ENCODE measurements around the gene PTPRN2.

Gene PTPRN2

DNA sequence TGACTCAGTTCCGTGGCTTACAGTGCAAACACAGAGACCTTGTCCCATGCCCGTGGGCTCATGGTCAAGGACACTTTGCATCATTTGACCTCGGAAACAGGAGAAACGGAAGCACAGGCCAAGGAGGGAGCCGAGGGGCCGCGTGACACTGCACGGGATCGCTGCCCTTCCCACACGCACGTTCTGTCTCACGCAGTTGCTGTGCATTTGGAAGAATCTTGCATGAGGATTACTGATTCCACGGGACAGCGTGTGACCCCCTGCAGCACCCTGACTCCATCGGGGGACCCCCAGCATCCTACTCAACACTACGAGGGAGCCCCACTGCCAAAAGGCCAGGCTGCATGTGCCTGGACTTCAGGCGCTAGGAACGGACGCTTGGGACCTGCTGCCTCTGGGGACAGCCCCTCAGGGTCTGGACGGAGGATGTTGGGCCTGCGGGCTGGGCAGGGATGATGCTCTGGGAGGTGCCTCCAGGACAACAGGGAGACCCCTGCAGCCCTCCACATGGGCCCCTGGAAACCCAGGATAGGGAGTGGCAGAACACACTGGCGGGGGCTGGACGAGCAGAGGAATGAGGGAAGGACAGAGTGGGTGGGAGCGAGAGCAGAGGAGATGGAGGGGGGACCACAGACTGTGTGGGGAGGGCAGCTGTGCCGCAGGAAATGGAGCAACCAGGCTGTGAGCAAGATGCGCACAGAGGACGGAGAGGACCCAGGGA, 1028.6 kb downstream of the PTPRN2 start:
- no peak for DNase-seq

DNA sequence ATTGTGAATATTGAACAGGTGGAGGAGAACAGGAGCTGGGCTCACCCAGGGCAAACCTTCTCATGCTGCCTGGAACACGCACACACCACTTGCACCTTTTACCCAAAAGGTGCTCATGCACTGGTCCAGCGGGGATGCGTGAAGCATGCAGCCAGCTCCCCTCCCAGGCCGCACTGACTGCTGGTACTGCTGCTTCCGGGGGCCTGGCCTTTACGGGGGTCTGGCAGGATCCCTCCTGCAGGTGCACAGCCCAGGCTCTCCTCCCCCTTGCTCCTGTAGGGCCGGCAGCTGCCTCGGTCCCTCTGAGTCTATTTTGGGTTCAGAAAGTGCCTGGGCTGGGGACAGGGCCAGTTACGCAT, 1029.1 kb downstream of the PTPRN2 start:
- no peak for DNase-seq

DNA sequence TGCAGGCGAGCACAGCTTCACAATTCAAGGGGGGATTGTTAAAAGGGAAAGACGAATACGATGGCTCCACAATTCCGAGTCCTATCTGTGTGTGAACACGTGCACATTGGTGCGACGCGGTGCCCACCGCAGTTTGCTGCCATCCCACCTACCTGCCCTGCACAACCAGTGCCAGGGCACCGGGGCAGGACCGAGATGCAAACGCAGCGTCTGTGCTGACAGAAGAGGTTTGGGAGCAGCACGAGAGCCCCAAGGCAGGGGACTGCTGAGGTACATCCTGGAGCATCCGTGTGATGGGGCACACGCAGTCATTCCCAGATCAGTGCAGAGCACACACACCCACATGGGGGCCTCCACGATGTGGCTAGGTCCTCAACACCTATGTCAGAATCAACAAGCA, 1029.6 kb downstream of the PTPRN2 start:
- no peak for DNase-seq

DNA sequence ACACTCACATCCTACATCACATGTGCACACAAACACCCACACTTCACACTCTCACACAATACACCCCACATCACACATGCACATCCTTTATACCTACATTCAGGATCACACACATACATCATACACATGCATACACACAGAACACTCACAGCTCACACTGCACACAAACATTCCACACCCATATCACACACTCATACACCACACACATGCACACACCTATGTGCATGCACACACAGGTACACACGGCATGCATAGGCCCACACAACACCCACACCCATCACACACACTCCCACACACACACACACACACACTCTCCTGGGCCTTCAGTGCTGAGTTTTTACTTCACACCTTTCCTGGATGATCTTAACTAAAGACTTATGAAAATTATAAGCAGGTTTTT, 1030.4 kb downstream of the PTPRN2 start:
- DNase-seq = no peak

DNA sequence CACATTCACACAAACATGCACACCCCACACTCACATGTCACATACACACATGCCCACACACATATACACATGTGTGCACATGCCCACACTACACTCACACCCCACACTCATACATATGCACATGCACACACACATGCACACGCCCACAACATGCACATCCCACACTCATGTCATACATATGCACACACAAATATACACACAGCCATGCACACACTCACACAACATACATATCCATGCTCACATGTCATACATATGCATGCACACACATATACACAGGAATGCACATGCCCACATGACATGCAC, 1031.0 kb downstream of the PTPRN2 start:
- DNase-seq = no peak

DNA sequence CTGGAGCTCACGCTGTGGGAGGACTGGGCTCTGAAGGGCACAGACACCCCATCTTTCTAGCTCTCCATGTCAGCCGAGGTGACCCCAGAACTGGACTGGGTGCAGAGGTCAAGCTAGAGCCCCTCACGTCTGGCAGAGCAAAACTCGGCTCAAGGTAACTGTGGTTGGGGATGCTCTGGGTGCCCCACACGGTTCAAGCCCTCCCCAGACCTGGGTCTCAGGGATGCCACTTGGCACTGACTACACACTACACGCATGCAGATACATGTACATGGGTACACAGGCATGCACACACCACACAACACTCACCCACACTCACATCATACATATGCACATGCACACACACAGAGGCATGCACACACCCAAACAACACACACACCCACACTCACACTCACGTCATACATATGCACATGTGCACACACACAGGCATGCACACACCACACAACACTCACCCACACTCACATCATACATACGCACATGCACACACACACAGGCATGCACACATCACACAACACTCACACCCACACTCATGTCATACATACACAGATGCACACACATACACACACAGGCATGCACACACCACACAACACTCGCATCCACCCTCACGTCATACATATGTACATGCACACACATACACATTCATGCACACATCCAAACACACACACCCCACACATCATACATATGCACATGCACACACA, 1031.5 kb downstream of the PTPRN2 start:
- DNase-seq = no peak

DNA sequence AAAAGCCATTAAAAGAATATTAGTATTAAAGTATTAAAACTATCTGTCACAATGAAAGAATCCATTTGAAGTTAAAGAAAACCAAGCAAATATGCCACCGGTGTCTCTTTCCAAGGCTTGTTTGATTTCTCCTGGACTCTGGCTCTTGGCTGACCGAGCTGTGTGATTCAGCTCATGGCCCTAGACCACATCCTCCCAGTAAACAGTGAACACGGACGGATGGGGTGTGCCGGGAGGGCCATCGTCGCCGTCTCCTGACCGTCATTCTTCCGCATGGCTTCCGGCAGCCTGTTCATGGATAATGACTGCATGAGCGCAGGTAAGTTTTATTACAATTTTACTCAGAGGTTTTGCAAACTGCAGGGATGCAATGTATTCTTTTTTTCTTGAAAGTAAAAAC, 1032.3 kb downstream of the PTPRN2 start:
- DNase-seq = no peak

DNA sequence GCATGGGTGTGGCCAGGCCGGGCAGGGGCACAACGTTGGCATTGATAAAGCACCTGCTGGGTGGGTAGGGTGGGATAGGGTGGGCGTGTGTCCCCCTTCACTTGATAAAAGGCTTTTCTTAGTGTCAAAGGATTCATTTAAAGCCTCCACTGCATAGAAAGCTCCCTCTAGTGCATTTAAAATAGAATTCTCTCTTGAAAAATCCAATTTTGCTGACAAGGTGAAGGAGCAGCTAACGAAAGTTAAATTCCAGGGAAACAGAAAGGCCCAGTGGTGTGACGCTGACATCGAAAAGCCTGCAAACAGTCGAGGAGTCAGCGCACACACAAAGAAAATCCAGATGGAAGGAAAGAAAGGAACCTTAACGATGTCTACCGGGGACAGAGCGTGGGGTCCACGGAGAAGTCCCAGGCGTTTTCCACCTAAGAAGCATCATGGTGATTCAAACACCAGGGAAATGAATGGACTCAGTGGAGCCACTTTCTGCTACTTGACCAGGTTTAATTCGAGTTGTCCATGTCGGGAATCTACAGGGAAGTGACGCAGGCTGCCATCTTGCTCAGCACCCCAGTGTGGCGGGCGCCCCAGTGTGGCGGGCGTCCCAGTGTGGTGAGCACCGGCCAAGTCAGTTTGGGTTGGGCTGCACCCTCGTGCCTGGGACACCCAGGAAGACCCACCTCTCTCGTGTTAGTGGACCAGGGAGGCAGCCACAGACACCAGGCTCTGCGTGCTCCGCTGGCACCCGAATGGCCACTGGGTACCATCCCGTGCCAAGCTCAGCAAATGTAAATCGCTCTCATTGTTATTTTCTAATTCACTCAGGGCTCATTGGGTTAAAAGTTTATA, 1033.0 kb downstream of the PTPRN2 start:
- DNase-seq = no peak

DNA sequence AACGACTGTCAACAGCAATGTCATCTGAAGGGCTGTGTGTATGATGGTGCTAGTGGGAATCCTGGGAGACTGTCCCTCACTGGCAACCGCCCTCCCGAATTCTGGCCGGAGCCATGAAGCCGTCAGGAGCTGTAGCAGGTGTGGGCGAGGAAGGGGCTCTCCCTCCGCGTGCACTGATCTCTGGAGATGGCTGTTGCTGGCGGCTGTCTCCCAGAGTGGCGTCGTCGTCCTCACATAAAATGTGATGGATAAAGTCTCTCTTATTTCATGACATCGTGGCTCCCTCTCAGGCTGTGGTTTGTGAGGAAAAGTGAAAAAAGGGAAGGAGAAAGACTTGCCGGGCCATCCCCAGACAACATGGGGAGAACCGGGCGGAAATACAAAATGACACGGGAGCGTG, 1034.4 kb downstream of the PTPRN2 start:
- no peak for DNase-seq

DNA sequence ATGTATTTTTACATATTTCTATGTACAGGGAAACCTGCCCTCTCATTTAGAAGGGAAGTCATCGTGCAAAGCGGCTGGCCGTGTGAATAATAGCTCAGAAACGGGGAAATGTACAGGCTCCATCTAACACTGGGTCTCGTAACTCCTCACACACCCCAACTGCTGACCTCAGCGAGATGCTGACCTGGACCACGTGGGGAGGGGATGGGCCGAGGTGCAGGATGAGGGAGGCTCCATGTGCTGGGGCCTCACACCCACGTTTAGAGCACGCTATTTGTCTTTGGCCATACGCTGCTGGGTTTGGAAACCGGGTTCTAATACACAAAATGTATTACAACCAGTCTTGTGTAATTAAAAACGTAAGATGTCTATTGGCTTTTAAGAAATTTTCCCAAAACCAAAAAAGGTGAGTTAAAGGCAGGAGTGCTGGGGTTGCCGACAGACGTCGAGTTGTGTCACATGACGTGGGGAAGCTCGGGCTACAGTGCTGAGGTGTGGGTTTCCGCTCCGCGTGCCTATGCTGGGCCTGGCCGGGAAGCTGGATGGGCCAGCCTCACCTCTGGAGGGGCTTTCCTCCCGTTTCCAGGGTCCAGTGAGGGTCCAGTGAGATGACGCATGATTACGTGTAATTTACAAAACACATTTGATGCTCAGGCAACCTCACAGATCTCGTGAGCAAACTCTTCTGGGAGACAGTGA, 1035.2 kb downstream of the PTPRN2 start:
- no peak for DNase-seq

DNA sequence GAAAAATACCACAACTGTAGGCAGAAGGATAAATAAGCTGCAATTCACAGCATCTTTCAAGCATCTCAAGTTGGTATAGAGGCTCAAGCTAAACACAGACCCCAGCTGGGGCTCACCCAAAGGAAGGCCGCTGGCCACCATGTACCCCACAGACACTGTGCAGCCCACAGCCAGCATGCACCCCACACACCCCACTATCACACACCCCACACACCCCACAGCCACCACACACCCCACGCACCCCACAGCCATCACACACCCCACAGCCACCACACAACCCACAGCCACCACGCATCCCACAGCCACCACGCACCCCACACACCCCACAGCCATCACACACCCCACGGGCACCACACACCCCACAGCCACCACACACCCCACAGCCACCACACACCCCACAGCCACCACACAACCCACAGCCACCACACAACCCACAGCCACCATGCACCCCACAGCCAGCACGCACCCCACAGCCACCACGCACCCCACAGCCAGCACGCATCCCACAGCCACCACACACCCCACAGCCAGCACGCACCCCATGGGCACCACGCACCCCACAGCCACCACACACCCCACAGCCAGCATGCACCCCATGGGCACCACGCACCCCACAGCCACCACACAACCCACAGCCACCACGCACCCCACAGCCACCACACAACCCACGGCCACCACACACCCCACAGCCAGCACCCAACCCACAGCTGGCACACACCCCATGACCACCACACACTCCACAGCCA, 1036.1 kb downstream of the PTPRN2 start:
- DNase-seq = no peak

DNA sequence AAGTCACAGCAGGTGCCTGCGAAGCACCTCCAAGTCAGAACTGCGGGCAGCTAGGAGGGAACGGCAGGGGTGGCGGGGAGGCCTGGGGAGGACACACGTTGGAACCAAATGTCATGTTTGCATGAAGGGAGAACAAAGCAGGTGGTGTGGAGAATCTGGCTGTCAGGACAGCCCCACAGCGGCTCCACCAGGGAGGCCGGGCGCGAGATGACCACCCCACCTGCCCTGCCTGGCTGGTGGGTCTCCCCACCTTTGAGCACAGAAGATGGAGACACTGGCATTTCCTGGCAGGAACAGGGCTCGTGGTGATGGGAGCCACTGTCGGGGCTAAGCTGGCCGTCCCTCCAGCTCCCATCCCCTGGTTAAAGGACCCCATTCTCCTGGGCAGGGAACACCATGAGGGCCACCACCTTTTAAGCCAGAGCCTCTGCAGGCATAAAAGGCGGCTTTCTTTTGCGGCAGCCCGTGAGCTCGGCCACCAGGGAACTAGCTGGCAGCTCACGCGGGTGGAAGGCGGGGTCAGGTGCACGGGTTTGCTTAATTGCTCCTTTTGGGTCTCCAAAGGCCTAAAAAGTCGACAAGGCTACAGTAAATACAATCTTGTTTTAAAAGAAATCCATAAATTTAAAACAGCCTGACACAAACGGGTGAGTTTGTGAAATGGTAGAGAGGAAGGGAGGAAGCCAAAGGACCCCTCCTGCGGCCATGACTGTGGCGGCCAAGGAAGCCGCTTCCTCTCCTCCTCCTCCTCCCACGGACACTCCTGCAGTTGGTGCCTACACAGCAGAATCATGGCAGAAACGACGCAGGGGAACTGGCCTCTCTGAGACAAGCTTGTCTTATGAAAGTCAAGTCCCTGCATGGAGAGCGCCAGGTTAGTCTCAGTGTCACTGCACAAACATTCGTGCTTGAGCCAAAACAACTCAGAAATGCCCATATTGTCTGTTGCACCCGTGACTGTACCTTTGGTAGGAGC, 1037.0 kb downstream of the PTPRN2 start:
- no peak for DNase-seq

DNA sequence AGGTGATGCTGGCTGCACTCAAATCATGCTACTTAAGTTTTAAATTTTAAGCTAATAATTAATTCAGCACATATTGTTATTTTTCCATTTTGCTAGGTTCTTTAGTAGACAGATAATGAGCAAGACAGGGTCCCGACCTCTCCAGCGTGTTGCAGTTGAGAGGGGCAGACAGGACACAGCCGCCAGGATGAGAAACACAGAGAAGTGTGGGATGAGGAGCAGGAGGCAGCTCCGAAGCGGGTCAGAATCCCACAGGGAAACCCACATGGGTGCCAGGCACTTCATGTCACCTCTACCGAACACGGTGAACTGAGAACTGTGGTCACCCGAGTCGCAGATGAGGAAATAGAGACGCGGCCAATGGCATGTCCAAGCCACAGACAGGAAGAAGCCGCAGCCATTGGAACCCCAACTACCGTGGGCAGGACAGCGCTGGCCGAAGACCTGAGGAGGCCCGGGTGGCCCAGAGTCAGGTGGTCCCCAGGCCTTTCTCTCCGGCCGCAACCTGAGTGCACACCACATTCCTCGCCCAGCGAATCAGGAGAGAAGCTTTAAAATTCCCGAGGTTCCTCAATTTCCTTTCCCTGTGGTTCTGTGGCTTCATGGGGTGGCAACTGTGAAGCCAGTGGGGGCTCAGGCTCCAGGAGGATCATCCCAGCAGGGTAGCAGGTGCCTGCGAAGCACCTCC, 1037.9 kb downstream of the PTPRN2 start:
- no peak for DNase-seq

DNA sequence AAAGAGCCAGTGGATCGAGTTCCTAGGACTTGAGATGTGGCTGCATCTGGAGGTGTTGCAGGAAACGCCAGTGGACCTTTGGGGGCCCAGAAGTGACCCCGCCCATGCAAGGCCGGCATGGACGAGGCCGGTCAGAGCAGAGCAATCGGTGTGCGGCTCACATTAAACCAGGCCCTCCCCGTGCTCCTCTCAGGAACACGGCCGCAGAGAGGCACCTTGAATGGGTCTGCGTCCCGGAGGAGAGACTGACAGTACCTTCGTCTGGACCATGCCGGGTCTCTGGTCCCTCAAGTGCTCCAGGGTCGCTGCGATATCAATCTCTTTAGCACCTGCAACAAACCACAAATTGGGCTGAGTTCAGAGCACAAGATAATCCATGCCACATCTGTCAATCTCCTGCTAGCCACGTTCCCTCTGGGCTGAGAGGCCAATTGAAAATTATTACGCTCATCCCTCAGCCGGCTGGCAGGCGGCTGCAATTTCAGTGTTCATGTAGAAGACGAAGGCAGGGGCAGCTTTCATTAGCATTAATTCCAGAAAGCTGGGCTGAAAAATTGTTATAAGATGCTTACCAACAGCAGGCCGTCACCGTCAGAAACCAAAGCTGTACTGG, 1038.8 kb downstream of the PTPRN2 start:
- DNase-seq = no peak

DNA sequence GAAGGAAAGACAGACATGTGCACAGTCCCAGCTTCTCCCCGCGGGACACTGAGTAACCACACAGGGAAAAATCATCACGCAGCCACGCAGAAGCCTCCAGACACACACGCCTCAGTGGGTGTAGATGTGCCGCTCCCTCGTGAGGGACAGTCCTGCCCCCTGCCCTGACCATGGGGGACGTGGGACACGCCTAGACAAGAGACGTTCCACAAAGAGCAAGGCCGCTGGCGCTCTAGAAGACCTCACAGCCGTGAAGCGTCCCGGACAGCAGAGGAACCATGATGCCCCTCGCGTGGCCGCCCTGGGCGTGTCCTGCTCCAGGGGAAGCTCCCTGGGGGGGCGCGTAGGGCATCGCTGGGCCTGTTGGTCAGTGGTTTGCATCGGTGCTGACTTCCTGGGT, 1040.0 kb downstream of the PTPRN2 start:
- DNase-seq = no peak

DNA sequence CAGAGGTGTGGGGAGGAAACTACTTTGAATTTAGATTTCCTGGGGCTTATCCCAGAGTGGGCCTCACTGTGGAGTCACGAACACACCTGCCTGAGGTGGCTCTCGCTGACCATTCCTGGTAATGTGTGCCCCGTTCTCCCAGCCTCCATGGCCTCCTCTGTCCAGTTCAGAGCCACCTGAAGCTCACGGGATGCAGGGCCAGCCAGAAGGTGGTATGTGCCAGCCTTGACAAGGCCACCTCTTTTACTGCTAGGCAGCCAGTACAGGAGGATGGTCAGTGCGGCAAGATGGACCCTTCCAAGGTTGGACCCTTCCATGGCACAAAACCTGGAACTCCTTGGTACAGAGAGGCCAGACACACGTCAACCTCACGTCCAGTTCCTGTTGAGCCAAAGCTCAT, 1040.5 kb downstream of the PTPRN2 start:
- DNase-seq = no peak

DNA sequence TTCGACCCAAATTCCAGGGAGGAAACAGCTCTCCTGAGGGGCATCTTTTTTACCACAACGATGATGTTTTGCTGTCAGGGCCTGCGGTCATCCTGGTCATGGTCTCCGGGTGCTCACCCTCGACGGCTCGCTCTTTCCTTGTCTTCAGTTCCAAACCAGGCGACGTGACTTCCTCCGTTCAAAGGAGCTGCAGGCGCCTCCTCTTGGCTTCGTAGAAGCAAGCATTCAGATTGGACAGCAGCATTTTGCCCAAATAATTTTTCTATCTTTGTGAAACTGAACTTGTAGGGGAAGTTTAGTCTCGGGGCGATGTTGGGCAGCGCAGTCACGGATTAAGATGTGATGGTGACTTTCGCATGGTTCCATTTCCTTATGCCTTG, 1042.0 kb downstream of the PTPRN2 start:
- DNase-seq = no peak

DNA sequence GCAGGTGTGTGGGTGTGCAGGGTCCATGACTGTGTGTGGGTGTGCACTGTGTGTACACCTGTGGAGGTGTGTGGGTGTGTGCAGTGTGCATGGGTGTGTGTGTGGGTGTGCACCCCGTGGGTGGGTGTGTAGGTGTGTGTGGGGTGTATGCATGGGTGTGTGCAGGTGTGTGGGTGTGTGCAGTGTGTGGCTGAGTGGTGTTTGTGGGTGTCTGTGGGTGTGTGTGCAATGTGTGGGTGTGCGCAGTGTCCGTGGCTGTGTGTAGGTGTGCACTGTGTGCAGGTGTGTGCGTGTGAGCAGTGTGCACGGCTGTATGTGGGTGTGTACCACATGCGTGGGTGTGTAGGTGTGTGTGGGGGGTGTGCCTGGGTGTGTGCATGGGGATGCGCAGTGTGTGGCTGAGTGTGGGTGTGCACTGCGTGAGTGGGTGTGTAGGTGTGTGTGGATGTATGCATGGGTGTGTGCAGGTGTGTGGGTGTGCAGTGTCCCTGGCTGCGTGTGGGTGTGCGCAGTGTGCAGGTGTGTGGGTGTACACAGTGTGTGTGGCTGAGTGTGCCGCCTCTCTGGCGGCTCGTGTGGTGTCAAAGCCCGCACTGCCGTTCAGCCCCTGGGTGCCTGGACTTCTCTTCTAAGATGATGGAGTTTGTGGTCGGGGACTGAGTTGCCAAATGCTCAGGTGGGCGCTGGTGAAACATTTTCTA, 1042.5 kb downstream of the PTPRN2 start:
- DNase-seq = no peak

DNA sequence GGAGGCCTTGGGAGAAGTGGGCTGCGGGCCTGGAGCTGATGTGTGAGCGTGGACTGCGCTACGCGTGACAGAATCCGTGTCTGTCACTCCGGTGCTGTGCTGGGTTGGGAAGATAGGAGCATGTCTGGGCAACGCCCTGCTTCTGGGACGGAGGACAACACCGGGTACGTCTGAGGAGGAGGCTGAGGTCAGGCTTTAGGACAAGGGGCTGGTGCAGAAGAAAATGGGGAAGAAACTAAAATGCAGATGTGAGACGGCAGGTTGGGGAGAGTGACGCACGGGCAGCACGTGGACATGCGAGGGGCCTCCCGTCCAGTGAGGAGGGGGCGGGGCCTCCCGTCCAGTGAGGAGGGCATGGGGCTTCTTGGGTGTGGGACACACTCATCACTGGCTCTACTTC, 1043.4 kb downstream of the PTPRN2 start:
- no peak for DNase-seq

DNA sequence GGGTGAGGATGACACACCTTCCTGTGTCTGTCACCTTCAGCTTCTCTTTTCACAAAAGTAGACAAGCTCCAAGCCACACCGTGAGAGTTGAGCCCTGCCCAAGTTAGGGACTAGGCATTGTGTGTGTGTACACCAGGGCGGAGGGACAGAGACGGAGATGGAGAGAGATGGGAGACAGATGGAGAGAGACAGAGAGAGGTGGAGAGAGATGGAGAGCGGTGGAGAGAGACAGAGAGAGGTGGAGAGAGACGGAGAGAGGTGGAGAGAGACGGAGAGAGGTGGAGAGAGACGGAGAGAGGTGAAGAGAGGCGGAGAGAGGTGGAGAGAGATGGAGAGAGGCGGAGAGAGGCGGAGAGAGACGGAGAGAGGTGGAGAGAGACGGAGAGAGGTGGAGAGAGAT, 1043.8 kb downstream of the PTPRN2 start:
- DNase-seq = no peak
